H1 (cell line): ENCODE measurements around the gene CUBN. TPM values are rescaled to one million over a fixed set of nuclear protein-coding genes. Genes with fewer than 3 reads are reported as not detected.

Source experiments
- CTCF ChIA-PET: fragments of 300-600 bp; sonication (Branson Sonifier 250); formaldehyde crosslinking; loops from one replicate; lab custom pipeline; 2021; ENCODE audit not compliant: partially characterized antibody; lab: Charles Lee
- POLR2A ChIA-PET: fragments of 300-600 bp; sonication (Branson Sonifier 250); formaldehyde crosslinking; loops from one replicate; lab custom pipeline; 2021; ENCODE audit warnings: inconsistent platforms; ENCODE audit not compliant: partially characterized antibody; lab: Charles Lee
- DNase-seq, 2 experiments: peaks; one replicate each; pipeline versions ENCODE4 v3.0.0 to v3.0.0-alpha.2; 2010 to 2022; ENCODE audit warnings: low spot score in 2 of 2, low read depth in 1 of 2, mixed read lengths in 1 of 2
- FAIRE-seq: peaks from 2 replicates; lab custom pipeline; 2011; peaks lifted over from hg19 to GRCh38; lab: Jason Lieb, UNC
- H2AFZ ChIP-seq: 2 replicates; pipeline ENCODE4 v1.8.1; 2012; ENCODE audit warnings: low read length, inconsistent platforms
- H2AK5ac ChIP-seq: 2 replicates; pipeline ENCODE4 v1.6.1; 2013; ENCODE audit warnings: low read depth, low read length
- H2BK120ac ChIP-seq: replicated peaks from 2 replicates; pipeline ENCODE3; 2013; ENCODE audit warnings: low read depth, low read length, inconsistent platforms
- H2BK12ac ChIP-seq: 2 replicates; pipeline ENCODE4 v1.6.1; 2013; ENCODE audit warnings: low read depth, low read length
- H2BK15ac ChIP-seq: 2 replicates; pipeline ENCODE4 v1.6.1; 2013; ENCODE audit warnings: low read length
- H2BK20ac ChIP-seq: 2 replicates; pipeline ENCODE4 v1.6.1; 2013; ENCODE audit warnings: low read length
- H2BK5ac ChIP-seq: 2 replicates; pipeline ENCODE4 v1.6.1; 2013; ENCODE audit warnings: low read depth, low read length
- H3K14ac ChIP-seq: 2 replicates; pipeline ENCODE4 v1.6.1; 2013; ENCODE audit warnings: inconsistent platforms; ENCODE audit not compliant: insufficient read length
- H3K18ac ChIP-seq: 2 replicates; pipeline ENCODE4 v1.6.1; 2013; ENCODE audit warnings: low read length; ENCODE audit errors: extremely low read depth
- H3K23ac ChIP-seq: 2 replicates; pipeline ENCODE4 v1.6.1; 2013; ENCODE audit warnings: inconsistent platforms; ENCODE audit not compliant: insufficient read length
- H3K23me2 ChIP-seq: 2 replicates; pipeline ENCODE4 v1.6.1; 2013; ENCODE audit warnings: low read depth, low read length
- H3K27ac ChIP-seq: 2 replicates; pipeline ENCODE4 v1.6.1; 2011; ENCODE audit warnings: low read depth, low read length, inconsistent platforms
- H3K27me3 ChIP-seq, 4 experiments: replicated peaks in 1 of 4; 1 replicate in 1 of 4; 2 replicates in 3 of 4; pipeline versions ENCODE4 v1.6.1 to v1.8.1; 2011 to 2013; ENCODE audit warnings: low read length in 3 of 4, mild to moderate bottlenecking in 3 of 4, inconsistent platforms in 2 of 4, mixed read lengths in 2 of 4, moderate library complexity in 1 of 4; ENCODE audit not compliant: control insufficient read depth in 3 of 4, insufficient read depth in 3 of 4; ENCODE audit errors: extremely low read depth in 1 of 4
- H3K36me3 ChIP-seq, 4 experiments: 2 replicates each; pipeline versions ENCODE4 v1.6.1 to v1.8.1; 2011 to 2013; ENCODE audit warnings: mild to moderate bottlenecking in 4 of 4, low read length in 3 of 4, moderate library complexity in 2 of 4, control low read depth in 1 of 4, inconsistent platforms in 1 of 4; ENCODE audit not compliant: insufficient read depth in 4 of 4, control insufficient read depth in 2 of 4
- H3K4ac ChIP-seq: replicated peaks from 2 replicates; pipeline ENCODE3; 2013; ENCODE audit warnings: low read length, low read depth, mixed read lengths, inconsistent platforms; ENCODE audit not compliant: insufficient read length
- H3K4me1 ChIP-seq, 4 experiments: replicated peaks in 1 of 4; 1 replicate in 1 of 4; 2 replicates in 3 of 4; pipeline versions ENCODE4 v1.6.1 to v1.8.1; 2011 to 2013; ENCODE audit warnings: low read length in 3 of 4, inconsistent platforms in 2 of 4, mixed read lengths in 1 of 4; ENCODE audit not compliant: insufficient read depth in 4 of 4, control insufficient read depth in 3 of 4
- H3K4me2 ChIP-seq, 2 experiments: 2 replicates each; pipeline versions ENCODE4 v1.6.1 to v1.8.1; 2011 to 2013; ENCODE audit warnings: low read depth in 2 of 2, low read length in 2 of 2, control low read depth in 1 of 2, inconsistent platforms in 1 of 2, mild to moderate bottlenecking in 1 of 2; ENCODE audit not compliant: insufficient read depth in 1 of 2
- H3K4me3 ChIP-seq, 4 experiments: fragments of 200-600, 300-600 bp in 1 of 4; sonication (generic), shearing (Covaris generic), sonication (Bioruptor Twin) in 1 of 4; 2 replicates each; pipeline versions ENCODE4 v1.5.1 to v1.8.1; 2011 to 2016; ENCODE audit warnings: low read length in 4 of 4, low read depth in 3 of 4, control low read depth in 2 of 4, inconsistent platforms in 2 of 4, mild to moderate bottlenecking in 2 of 4, mixed read lengths in 1 of 4, moderate library complexity in 1 of 4; ENCODE audit not compliant: insufficient read depth in 2 of 4; ENCODE audit errors: extremely low read depth in 1 of 4
- H3K56ac ChIP-seq: replicated peaks from 2 replicates; pipeline ENCODE3; 2013; ENCODE audit warnings: low read depth, mild to moderate bottlenecking, mixed read lengths, low read length, inconsistent platforms; ENCODE audit not compliant: insufficient read length
- H3K79me1 ChIP-seq: 2 replicates; pipeline ENCODE4 v1.6.1; 2013; ENCODE audit warnings: low read depth, low read length, control low read depth
- H3K79me2 ChIP-seq, 2 experiments: 2 replicates each; pipeline versions ENCODE4 v1.6.1 to v1.8.1; 2012 to 2013; ENCODE audit warnings: low read length in 2 of 2, mild to moderate bottlenecking in 2 of 2, inconsistent platforms in 1 of 2; ENCODE audit not compliant: insufficient read depth in 2 of 2, control insufficient read depth in 1 of 2
- H3K9ac ChIP-seq, 4 experiments: replicated peaks in 1 of 4; 1 replicate in 1 of 4; 2 replicates in 3 of 4; pipeline versions ENCODE4 v1.6.1 to v1.8.1; 2011 to 2013; ENCODE audit warnings: low read depth in 3 of 4, low read length in 3 of 4, control low read depth in 2 of 4, mild to moderate bottlenecking in 2 of 4, moderate library complexity in 2 of 4, inconsistent platforms in 1 of 4; ENCODE audit errors: extremely low read depth in 1 of 4
- H3K9me3 ChIP-seq, 2 experiments: 2 replicates each; pipeline versions ENCODE4 v1.6.1 to v1.8.1; 2012 to 2013; ENCODE audit warnings: mild to moderate bottlenecking in 2 of 2, moderate library complexity in 2 of 2, control low read depth in 1 of 2, inconsistent platforms in 1 of 2, low read depth in 1 of 2, low read length in 1 of 2, mixed read lengths in 1 of 2; ENCODE audit not compliant: insufficient read depth in 2 of 2
- H4K20me1 ChIP-seq, 2 experiments: replicated peaks in 1 of 2; 2 replicates each; pipeline versions ENCODE3 to v1.8.1; 2011 to 2013; ENCODE audit warnings: inconsistent platforms in 2 of 2, low read length in 2 of 2, mild to moderate bottlenecking in 1 of 2; ENCODE audit not compliant: insufficient read depth in 2 of 2, control insufficient read depth in 1 of 2
- H4K5ac ChIP-seq: 2 replicates; pipeline ENCODE4 v1.6.1; 2013; ENCODE audit warnings: low read length, low read depth, mixed read lengths, inconsistent platforms; ENCODE audit not compliant: insufficient read length
- H4K8ac ChIP-seq: 2 replicates; pipeline ENCODE4 v1.8.0; 2013; ENCODE audit warnings: mild to moderate bottlenecking, moderate library complexity, low read length, inconsistent platforms; ENCODE audit not compliant: insufficient read depth; ENCODE audit errors: extremely low read depth
- H4K91ac ChIP-seq: replicated peaks from 2 replicates; pipeline ENCODE3; 2013; ENCODE audit warnings: low read length, mixed read lengths, inconsistent platforms; ENCODE audit not compliant: insufficient read length
- CEBPB ChIP-seq: IDR thresholded peaks from 2 replicates; pipeline ENCODE4 v1.6.1; 2012; ENCODE audit warnings: low read depth, low read length
- CTBP2 ChIP-seq: IDR thresholded peaks from 2 replicates; pipeline ENCODE4 v1.7.0; 2011; ENCODE audit warnings: borderline replicate concordance, mild to moderate bottlenecking, moderate library complexity, mixed read lengths, low read length; ENCODE audit not compliant: insufficient read depth, insufficient read length
- EGR1 ChIP-seq: IDR thresholded peaks from 2 replicates; pipeline ENCODE4 v1.6.1; 2011; ENCODE audit warnings: low read depth, low read length, borderline replicate concordance
- JUND ChIP-seq: IDR thresholded peaks from 2 replicates; pipeline ENCODE4 v1.6.1; 2011; ENCODE audit warnings: mild to moderate bottlenecking, improper control_type of control experiment, low read length
- RXRA ChIP-seq: IDR thresholded peaks from 2 replicates; pipeline ENCODE4 v1.6.1; 2011; ENCODE audit warnings: low read depth, mild to moderate bottlenecking, low read length, moderate library complexity; ENCODE audit not compliant: insufficient read depth
- SIN3A ChIP-seq, 2 experiments: IDR thresholded peaks in 1 of 2; conservative IDR thresholded peaks in 1 of 2; 2 replicates each; pipeline ENCODE4 v1.6.1; 2011 to 2012; ENCODE audit warnings: low read length in 2 of 2, improper control_type of control experiment in 1 of 2, low read depth in 1 of 2, mild to moderate bottlenecking in 1 of 2
- SIX5 ChIP-seq: IDR thresholded peaks from 2 replicates; pipeline ENCODE4 v1.6.1; 2011; ENCODE audit warnings: mild to moderate bottlenecking, low read depth, low read length
- TAF1 ChIP-seq: IDR thresholded peaks from 2 replicates; pipeline ENCODE4 v1.6.1; 2011; ENCODE audit warnings: mild to moderate bottlenecking, low read depth, low read length
- WGBS, 2 experiments: shearing (Covaris generic) in 1 of 2; methylation state at CpG; one replicate each; pipeline versions ENCODE4 v1.1.6 to v1.1.7; 2013 to 2015; ENCODE audit warnings: low lambda C conversion rate in 2 of 2, mixed read lengths in 2 of 2, inconsistent platforms in 1 of 2, low coverage in 1 of 2, missing lambda C conversion rate in 1 of 2; ENCODE audit not compliant: insufficient replicate concordance in 2 of 2, insufficient coverage in 1 of 2, insufficient read length in 1 of 2; ENCODE audit errors: extremely low coverage in 1 of 2, missing lambda C conversion rate in 1 of 2; 5-methylcytosine and 5-hydroxymethylcytosine counted together
- polyA plus RNA-seq, 7 experiments: library from polyadenylated mRNA; depleted of rRNA in 3 of 7; stranded (reverse) in 5 of 7; unstranded in 2 of 7; fragments of >200 nt in 5 of 7; fragments of 200-250 nt in 2 of 7; gene quantifications; 1 replicate in 5 of 7; 2 replicates in 1 of 7; 4 replicates in 1 of 7; pipeline versions ENCODE4 v1.2.1 to v1.2.3, GENCODE V29; 2011 to 2013; ENCODE audit warnings: missing spikeins in 2 of 7, mixed read lengths in 2 of 7
- total RNA-seq: library from RNA; stranded (reverse); fragmentation: NEBNext Ultra II Directional; extraction: Animal tissue kit (Norgen Biotek cat#: 25700); gene quantifications from 2 replicates; pipeline ENCODE4 v1.2.1, GENCODE V29; 2021

The CUBN gene
- total and polyA plus RNA-seq, 2 of the 8 experiments (the other 6 are each of a cell fraction or from before 2014, with no cell fraction given), result 0.04 to 0.08 TPM

DNA sequence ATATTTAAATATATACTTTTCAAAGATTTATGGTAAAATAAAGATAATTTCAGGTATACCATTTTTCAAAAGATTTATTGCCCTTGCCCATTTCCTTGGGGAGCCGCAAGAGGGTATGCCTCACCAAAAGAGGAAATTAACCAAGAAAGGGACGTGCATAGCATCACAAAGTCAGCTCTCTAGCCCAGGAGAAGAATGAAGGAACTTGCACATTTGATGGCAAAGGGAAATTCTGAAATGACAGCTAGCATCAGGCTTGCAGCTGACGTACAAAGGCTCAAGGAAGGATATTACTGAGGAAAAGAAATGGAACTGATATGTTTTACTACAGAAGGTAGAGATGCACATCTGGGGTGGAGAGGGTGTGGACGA, 218.8 kb downstream of the CUBN start:
- H2BK15ac ChIP-seq, result no peak overlapping the region
- H3K4ac ChIP-seq, result no peak overlapping the region
- no peak overlapping the region for H2AFZ ChIP-seq
- H3K56ac ChIP-seq, result no peak overlapping the region
- H3K4me1 ChIP-seq, result no peaks in the 10 kb centered on the region
- no peaks in the 10 kb centered on the region for H3K27me3 ChIP-seq
- no peaks in the 10 kb centered on the region for H3K79me2 ChIP-seq
- no peaks in the 10 kb centered on the region for H4K20me1 ChIP-seq
- no peak overlapping the region for H2BK120ac ChIP-seq
- CTCF ChIA-PET, result no interaction called here
- no peak overlapping the region for H3K14ac ChIP-seq
- no peak overlapping the region for H2BK20ac ChIP-seq
- H4K8ac ChIP-seq, result no peak overlapping the region
- H3K9ac ChIP-seq, result no peak overlapping the region
- no peak overlapping the region for H4K91ac ChIP-seq
- H2BK5ac ChIP-seq, result no peak overlapping the region
- no peak overlapping the region for H2BK12ac ChIP-seq
- no peaks in the 10 kb centered on the region for H3K79me1 ChIP-seq
- no peaks in the 10 kb centered on the region for H3K9me3 ChIP-seq
- POLR2A ChIA-PET, result no interaction called here
- no peak overlapping the region for H3K23ac ChIP-seq
- H3K36me3 ChIP-seq, result no peaks in the 10 kb centered on the region
- H2AK5ac ChIP-seq, result no peak overlapping the region
- no peak overlapping the region for H3K18ac ChIP-seq
- 88% methylated on average over 4 of the region's 4 CpGs; no CpG with 5 or more reads in 1 of the 2 experiments for WGBS, 2 experiments
- DNase-seq, result no peak
- H3K23me2 ChIP-seq, result no peaks in the 10 kb centered on the region
- H3K27ac ChIP-seq, result no peak overlapping the region
- no peak for FAIRE-seq
- TF ChIP-seq EGR1, result no peak
- no peak for TF ChIP-seq RXRA
- TF ChIP-seq SIN3A (conservative IDR thresholded peaks at IDR 0.05 in 1 of 2, IDR thresholded peaks at IDR 0.05 in 1 of 2; ENCODE audit: low read depth in 1 of 2, low read length in 2 of 2), result no peak
- TF ChIP-seq TAF1, result no peak
- no peak for TF ChIP-seq JUND
- no peak for TF ChIP-seq CEBPB
- no peak for TF ChIP-seq CTBP2
- TF ChIP-seq SIX5, result no peak
- TF ChIP-seq, all 59 proteins: peak for 0
- no peak overlapping the region for H3K4me3 ChIP-seq
- H3K4me2 ChIP-seq, result no peak overlapping the region
- no peak overlapping the region for H4K5ac ChIP-seq
